Colonic mucosa (tissue), 4 donors: ENCODE results near the gene CLUH. TPM values are rescaled to one million over a fixed set of nuclear protein-coding genes. Genes with fewer than 3 reads are reported as not detected.
A peak's percentile ranks its signal among the peaks of the same experiment; 100 is the strongest.

Experiments used
- DNase-seq: peaks from one replicate; pipeline ENCODE4 v3.0.0-alpha.2; 2020
- H3K27ac ChIP-seq: fragments of 200-600 bp; one replicate; pipeline ENCODE4 v1.8.0; 2021
- H3K27me3 ChIP-seq: fragments of 200-600 bp; one replicate; pipeline ENCODE4 v1.8.0; 2021
- H3K36me3 ChIP-seq: fragments of 200-600 bp; one replicate; pipeline ENCODE4 v1.8.0; 2021
- H3K4me1 ChIP-seq: fragments of 200-600 bp; one replicate; pipeline ENCODE4 v1.8.0; 2021; ENCODE audit warnings: mild to moderate bottlenecking
- H3K4me3 ChIP-seq: fragments of 200-600 bp; one replicate; pipeline ENCODE4 v1.8.0; 2021
- H3K9ac ChIP-seq, 2 donors: one replicate each; pipeline ENCODE4 v1.7.0; 2013; ENCODE audit warnings: control low read depth in 2 of 2, low read depth in 2 of 2, low read length in 2 of 2
- H3K9me3 ChIP-seq: fragments of 200-600 bp; one replicate; pipeline ENCODE4 v1.8.0; 2021
- CTCF ChIP-seq: fragments of 200-600 bp; IDR thresholded peaks from one replicate; pipeline ENCODE4 v1.8.0; 2022; ENCODE audit warnings: antibody characterized with exemption, mild to moderate bottlenecking
- intact Hi-C: fragments of 100-400 bp; cut with DNase I; formaldehyde crosslinking; loops from one replicate; pipeline ENCODE4 v1.14.1; 2022
- total RNA-seq, 2 donors: library from RNA; stranded (reverse); fragmentation: NEBNext Ultra II Directional in 1 of 2; extraction: Animal tissue kit (Norgen Biotek cat#: 25700) in 1 of 2; gene quantifications; one replicate each; pipeline ENCODE4 v1.2.1, GENCODE V29; 2021
- donor health status: healthy.
- donor health status: DM: no; HTN: no; CAD: no.
- donor health status: DM: no; HTN: no; CAD: no.

Gene CLUH
- total RNA-seq, 2 donors from 2014 or later, result 111 to 285 TPM

- no peaks in the 10 kb centered on the region for H3K36me3 ChIP-seq
Measured at GRCh38 chr17:2735896-2736295, 24.3 kb upstream of the CLUH start.

GRCh38 chr17:2734939-2735338, 23.4 kb upstream of the CLUH start:
- Histone ChIP-seq H3K27me3 (no peaks in the 10 kb centered on the region), H3K9ac (no peak overlapping the region), H3K9me3 (no peaks in the 10 kb centered on the region), H3K36me3 (no peaks in the 10 kb centered on the region), H3K4me1 (no peaks in the 10 kb centered on the region), H3K4me3 (no peak overlapping the region), H3K27ac (no peak overlapping the region)
- intact Hi-C loops, result no loop called here
- TF ChIP-seq CTCF, result no peak
- DNase-seq, result no peak

More at GRCh38 chr17:2735896-2736295, 24.3 kb upstream of the CLUH start:
- H3K9me3 ChIP-seq, result no peaks in the 10 kb centered on the region
- no peak overlapping the region for H3K27ac ChIP-seq
- no peaks in the 10 kb centered on the region for H3K4me1 ChIP-seq
- no peaks in the 10 kb centered on the region for H3K27me3 ChIP-seq
- intact Hi-C loops, result no loop called here
- TF ChIP-seq CTCF, result no peak
- H3K4me3 ChIP-seq, result no peak overlapping the region
- H3K9ac ChIP-seq, result no peak overlapping the region
- DNase-seq, result peak; percentile 28

GRCh38 chr17:2731807-2732206, 20.2 kb upstream of the CLUH start:
- Histone ChIP-seq H3K27ac (no peak overlapping the region), H3K36me3 (no peaks in the 10 kb centered on the region), H3K9ac (no peak overlapping the region), H3K4me3 (no peak overlapping the region), H3K27me3 (no peaks in the 10 kb centered on the region), H3K4me1 (no peaks in the 10 kb centered on the region), H3K9me3 (no peaks in the 10 kb centered on the region)
- intact Hi-C loops, result no loop called here
- no peak for TF ChIP-seq CTCF
- no peak for DNase-seq

GRCh38 chr17:2730764-2731353, 19.3 kb upstream of the CLUH start:
- Histone ChIP-seq H3K36me3 (no peaks in the 10 kb centered on the region), H3K4me1 (no peaks in the 10 kb centered on the region), H3K9me3 (no peaks in the 10 kb centered on the region), H3K27ac (no peak overlapping the region), H3K27me3 (peaks cover 4% of the 10 kb centered on the region), H3K4me3 (no peak overlapping the region), H3K9ac (no peak overlapping the region)
- intact Hi-C loops, result no loop called here
- no peak for DNase-seq
- no peak for TF ChIP-seq CTCF

GRCh38 chr17:2724784-2725164, 13.2 kb upstream of the CLUH start:
- H3K27ac ChIP-seq, result no peak overlapping the region
- peak overlapping the region; percentile 26 for H3K4me3 ChIP-seq

More at GRCh38 chr17:2724784-2725164, 13.2 kb upstream of the CLUH start:
- Histone ChIP-seq H3K9me3 (no peaks in the 10 kb centered on the region), H3K9ac (peak overlapping the region in 1 of 2 donors; percentile 35), H3K4me1 (no peaks in the 10 kb centered on the region), H3K36me3 (no peaks in the 10 kb centered on the region), H3K27me3 (peaks cover 7% of the 10 kb centered on the region)
- peak; percentile 54 for DNase-seq
- no peak for TF ChIP-seq CTCF
- intact Hi-C loops, result no loop called here
